HG02840 (cell line): Measurements from ENCODE around the gene MBTD1.
"Not testable (repeated sequence)": the region's sequence is repeated elsewhere in the genome, so short reads cannot be mapped to it uniquely, and the experiment has no call there.

ENCODE experiments used
- ATAC-seq: cut with Tn5 transposase; IDR thresholded peaks from one replicate; pipeline ENCODE4 v1.9.1; 2021; ENCODE audit warnings: mild to moderate bottlenecking, moderate library complexity, moderate number of reproducible peaks; ENCODE audit not compliant: unreplicated experiment, low FRiP score

Gene MBTD1

GRCh38 chr17:51259564-51260236, at the start of gene MBTD1:
Gene MBTD1 (minus strand): TSS chr17:51260049. CDS start chr17:51225161, 34,888 bp downstream.
- ATAC-seq, result peak; percentile 77

- ATAC-seq, result no peak
These were observed 45.3 kb upstream of the MBTD1 start for GRCh38 chr17:51305182-51305581.

GRCh38 chr17:51299859-51300258, 40.0 kb upstream of the MBTD1 start:
- ATAC-seq, result no peak

- ATAC-seq, result no peak
These were observed 38.9 kb upstream of the MBTD1 start for GRCh38 chr17:51298508-51299371.

GRCh38 chr17:51294338-51294737, 34.5 kb upstream of the MBTD1 start:
- ATAC-seq, result not testable (repeated sequence)

- ATAC-seq, result no peak
These were observed 29.9 kb upstream of the MBTD1 start for GRCh38 chr17:51289696-51290111.

- no peak for ATAC-seq
These were observed 27.6 kb upstream of the MBTD1 start for GRCh38 chr17:51287412-51287811.

GRCh38 chr17:51279183-51279582, 19.3 kb upstream of the MBTD1 start:
- ATAC-seq, result no peak

- no peak for ATAC-seq
These were observed 15.5 kb upstream of the MBTD1 start for GRCh38 chr17:51275381-51275780.

GRCh38 chr17:51272812-51273211, 13.0 kb upstream of the MBTD1 start:
- no peak for ATAC-seq

- no peak for ATAC-seq
These were observed 10.8 kb upstream of the MBTD1 start for GRCh38 chr17:51270636-51271035.

- ATAC-seq, result no peak
These were observed 10.1 kb upstream of the MBTD1 start for GRCh38 chr17:51269991-51270390.

GRCh38 chr17:51264466-51264865, 4.6 kb upstream of the MBTD1 start:
- not testable (repeated sequence) for ATAC-seq

- no peak for ATAC-seq
These were observed 3.2 kb upstream of the MBTD1 start for GRCh38 chr17:51263006-51263405.

GRCh38 chr17:51261024-51261963, 1.4 kb upstream of the MBTD1 start:
- ATAC-seq, result no peak

GRCh38 chr17:51260237-51261023, 581 bp upstream of the MBTD1 start, which contains the start of gene UTP18:
Gene UTP18 (plus strand): TSS chr17:51260546. CDS start chr17:51260585, 39 bp downstream.
- peak; percentile 76 for ATAC-seq

- ATAC-seq, result no peak
These were observed 889 bp downstream of the MBTD1 start for GRCh38 chr17:51258756-51259563.

GRCh38 chr17:51257150-51258081, 2.4 kb downstream of the MBTD1 start:
- ATAC-seq, result no peak
